HG02852 (cell line): ENCODE measurements around the gene PCBP3.
"Not testable (repeated sequence)": the region's sequence is repeated elsewhere in the genome, so short reads cannot be mapped to it uniquely, and the experiment has no call there.

Experiments
- ATAC-seq: cut with Tn5 transposase; IDR thresholded peaks from one replicate; pipeline ENCODE4 v1.9.1; 2021; ENCODE audit warnings: mild to moderate bottlenecking, moderate library complexity; ENCODE audit not compliant: unreplicated experiment

Gene PCBP3

DNA sequence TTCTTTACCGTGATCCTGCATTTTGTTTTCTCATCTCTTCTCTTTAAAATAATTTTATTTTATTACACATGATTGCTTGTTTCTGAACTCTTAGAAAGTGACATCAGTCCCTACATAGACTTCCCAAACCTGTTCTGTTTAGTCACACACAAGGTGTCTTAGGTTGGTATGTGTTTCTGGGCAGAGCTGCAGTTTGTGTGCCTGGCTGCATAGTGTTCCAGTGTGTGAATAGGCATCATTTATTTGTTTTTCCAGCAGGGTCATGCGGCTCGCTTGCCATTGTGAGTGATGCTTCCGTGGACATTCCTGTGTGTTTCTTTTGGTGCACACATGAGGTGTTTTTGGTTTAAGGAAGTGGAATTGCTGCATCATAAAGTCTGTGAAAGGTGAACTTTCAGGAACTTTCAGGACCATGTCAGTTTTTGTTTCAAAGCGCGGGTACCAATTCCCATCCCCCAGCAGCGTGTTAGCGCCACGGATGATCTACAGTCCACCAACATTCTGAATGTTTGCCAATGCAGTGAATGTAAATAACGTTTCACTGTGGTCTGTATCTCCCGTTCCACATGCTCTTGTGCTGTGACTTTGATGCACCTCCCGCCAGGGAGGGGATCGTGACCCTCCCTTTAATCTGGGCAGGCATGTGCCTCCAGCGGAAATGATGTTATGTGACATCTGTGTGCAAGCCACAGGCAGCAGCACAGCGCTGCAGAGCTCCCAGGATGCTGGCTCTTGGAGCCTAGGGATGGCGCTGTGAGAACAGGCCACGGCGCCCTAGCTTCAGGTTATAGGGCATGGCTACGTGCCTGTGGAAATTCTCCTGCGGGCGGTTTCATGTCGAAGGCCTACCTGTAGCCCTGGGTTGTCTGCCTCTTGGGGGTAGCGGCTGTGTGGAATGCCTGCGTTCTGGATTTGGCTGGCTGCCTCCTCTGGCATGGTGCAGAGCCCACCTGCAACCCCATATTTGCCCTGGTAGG, 193.5 kb downstream of the PCBP3 start:
- no peak for ATAC-seq

DNA sequence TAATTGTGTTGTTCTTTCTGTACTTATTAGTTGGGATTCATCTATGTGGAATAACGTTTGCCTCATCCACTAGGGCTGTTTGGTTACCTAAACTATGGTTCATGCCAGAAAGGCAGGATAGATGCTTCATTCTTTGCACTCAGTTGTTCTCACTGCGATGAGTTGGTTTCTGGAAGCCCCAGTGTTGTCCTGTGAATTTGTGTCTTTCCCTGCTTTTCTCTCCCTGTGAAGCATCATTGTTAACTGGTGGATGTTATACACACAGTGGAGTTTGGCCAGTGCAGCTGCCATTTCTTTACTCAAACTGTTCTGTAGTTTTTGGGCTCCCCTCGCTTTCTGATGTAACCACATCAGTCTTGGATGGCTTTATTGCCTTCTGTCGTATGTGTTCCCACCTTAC, 194.4 kb downstream of the PCBP3 start:
- ATAC-seq, result no peak

DNA sequence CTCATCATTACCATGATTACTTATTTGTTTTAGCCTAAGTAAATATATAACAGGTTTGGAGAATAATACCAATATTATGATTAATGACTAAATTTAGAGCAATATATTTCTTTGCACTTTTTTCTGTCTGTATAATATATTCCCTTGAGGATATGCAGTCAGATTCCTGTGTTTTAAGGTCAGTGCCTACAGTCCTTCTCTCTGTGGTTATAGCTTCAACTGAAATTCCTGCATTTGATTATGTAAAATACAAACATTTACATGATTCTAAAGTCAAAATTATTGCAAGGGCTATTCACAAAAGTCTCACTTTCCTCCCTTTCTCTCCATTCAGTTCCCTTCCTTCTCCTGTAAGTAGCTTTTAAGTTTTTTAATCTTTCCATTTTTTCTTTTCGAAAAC, 195.1 kb downstream of the PCBP3 start:
- no peak for ATAC-seq

DNA sequence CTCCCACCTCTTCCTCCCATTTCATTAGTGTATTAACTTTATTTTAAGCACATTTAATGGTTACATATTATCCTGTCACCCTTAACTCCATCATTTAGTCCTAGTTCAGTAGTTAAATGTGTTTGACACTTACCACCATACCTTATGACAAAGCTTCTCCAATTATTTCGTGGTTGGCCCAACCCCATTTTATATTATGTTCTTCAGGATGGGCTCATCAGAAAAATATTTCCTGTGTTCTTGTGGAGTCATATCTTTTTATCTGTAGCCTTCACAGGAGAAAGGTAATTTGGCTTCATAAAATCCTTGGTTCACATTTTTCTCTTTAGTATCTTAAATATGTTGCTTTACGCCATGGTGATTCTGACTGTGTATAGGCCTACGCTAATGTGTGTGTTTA, 195.7 kb downstream of the PCBP3 start:
- ATAC-seq, result no peak

GRCh38 chr21:45841033-45841432, 197.5 kb downstream of the PCBP3 start:
- no peak for ATAC-seq

GRCh38 chr21:45843426-45843825, 199.9 kb downstream of the PCBP3 start:
- no peak for ATAC-seq

- no peak for ATAC-seq
Observed at GRCh38 chr21:45844181-45844580, 200.7 kb downstream of the PCBP3 start.

- ATAC-seq, result no peak
Observed at GRCh38 chr21:45845063-45845769, 201.7 kb downstream of the PCBP3 start.

GRCh38 chr21:45845770-45846090, 202.2 kb downstream of the PCBP3 start:
- no peak for ATAC-seq

DNA sequence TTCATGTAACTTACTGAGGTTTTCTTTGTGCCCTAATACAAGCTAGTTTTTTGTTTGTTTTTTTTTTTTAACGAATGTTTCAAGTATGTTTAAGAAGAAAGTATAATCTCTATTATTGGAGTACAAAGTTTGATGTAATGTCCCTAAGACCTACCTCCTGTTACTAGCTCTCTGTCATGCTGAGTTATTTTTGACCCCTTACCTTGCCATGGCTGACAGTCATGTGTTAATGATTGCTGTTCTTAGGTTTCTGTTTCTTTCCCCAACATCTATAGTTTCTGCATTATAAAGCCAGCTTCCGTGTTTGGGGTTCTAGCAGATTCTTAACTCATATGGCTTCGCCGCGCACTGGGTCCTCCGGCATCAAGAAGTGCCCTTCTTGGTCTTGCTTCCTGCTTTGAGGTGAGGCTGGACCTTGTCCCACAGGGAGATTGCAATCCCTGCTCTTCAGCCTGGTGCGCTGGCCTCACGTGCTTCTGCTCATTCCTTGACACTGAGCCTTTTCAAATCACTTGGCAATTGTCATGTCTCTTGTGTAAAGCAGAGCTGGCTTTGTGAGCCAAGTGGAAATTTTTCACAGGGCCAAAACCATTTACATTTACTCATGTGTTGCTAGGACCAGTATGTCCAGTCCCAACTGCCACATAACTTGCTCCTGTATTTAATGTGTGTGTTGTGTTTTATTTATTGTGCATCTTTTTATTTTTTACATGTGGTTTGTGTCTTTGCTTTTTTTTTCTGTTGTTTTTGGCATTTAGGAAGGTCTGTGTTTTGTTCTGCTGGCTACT, 203.0 kb downstream of the PCBP3 start:
- ATAC-seq, result no peak

- ATAC-seq, result no peak
Observed at GRCh38 chr21:45847870-45848269, 204.3 kb downstream of the PCBP3 start.

DNA sequence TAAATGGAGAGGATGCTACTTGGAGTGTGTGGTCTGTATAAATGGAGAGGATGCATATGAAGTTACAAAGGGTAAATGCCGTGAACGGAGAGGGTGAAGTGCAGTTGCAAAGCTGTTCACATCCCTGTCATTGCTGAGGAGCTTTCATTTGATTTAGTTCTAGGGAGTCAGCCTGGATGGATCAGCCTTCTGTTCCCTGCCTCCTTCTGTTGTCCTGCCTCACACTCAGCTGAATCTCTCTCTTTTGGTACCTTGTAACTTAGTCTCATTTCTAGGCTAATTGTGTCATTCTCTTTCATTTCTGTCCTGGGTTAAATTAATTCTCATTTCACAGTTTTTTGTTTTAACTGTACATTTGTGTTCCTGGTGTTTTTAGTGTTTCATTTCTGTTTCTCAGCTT, 204.8 kb downstream of the PCBP3 start:
- ATAC-seq, result no peak

GRCh38 chr21:45848805-45849204, 205.3 kb downstream of the PCBP3 start:
- no peak for ATAC-seq

GRCh38 chr21:45849651-45850050, 206.1 kb downstream of the PCBP3 start:
- no peak for ATAC-seq

GRCh38 chr21:45850181-45850580, 206.7 kb downstream of the PCBP3 start:
- no peak for ATAC-seq

DNA sequence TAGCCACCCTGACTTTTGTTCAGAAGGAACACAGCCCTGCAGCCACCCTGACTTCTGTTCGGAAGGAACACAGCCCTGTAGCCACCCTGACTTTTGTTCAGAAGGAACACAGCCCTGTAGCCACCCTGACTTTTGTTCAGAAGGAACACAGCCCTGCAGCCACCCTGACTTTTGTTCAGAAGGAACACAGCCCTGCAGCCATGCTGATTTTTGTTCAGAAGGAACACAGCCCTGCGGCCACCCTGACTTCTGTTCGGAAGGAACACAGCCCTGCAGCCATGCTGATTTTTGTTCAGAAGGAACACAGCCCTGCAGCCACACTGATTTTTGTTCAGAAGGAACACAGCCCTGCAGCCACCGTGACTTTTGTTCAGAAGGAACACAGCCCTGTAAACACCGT, 208.9 kb downstream of the PCBP3 start:
- not testable (repeated sequence) for ATAC-seq

GRCh38 chr21:45852886-45853400, 209.4 kb downstream of the PCBP3 start:
- no peak for ATAC-seq

DNA sequence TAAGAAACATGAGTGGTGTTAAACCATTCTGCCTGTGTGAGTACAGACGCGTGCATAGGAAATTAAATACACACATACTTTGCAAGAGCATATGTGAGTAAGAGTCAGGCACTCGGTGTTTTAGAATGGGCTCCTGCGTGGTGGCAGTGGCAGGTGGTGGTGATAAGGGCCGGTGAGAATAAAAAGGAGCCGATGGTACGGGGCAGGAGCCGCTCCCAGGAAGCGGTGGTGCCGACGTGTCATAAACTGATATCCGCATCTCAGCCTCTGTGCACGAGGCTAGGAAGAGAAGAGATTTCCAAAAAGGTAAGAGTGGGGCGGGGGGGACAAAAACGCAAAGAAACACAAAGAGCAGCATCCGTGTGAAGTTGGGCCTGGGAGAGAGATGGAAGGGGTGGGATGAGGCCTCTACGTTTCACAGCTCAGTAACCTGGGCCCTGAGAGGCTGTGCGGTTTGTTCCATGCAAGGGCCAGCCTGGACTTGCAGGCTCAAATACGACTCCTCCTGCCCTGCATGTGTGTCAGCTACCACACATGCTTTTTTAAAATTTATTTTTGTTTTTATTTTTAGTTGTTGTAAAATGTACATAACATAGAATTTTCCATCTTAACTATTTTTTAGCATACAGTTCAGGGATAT, 210.3 kb downstream of the PCBP3 start:
- ATAC-seq, result no peak

DNA sequence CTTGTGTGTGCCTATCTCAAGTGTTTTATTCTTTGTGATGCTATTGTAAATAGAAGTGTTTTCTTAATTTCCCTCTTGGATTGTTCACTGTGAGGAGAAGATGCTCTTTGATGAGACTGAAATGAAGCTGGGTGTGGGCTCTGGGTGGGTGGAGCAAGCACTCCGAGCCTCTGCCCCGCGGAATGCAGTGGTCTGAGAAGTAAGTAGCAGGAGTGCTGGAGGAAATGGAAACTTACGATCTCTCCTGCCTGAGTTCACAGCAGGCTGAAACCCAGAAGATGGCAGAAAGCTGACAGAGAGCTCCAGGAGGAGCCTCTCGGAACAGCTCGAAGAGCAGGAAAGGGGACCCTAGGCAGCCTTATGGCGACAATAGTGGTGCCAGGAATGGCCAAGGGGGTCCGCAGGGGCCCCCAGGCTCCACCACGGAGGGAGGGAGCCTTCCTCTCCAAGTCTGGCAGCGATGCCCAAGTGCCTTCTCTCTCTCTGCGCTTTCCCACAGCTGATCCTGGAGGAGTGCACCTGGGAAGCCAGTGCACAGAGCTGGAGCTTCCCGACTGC, 211.2 kb downstream of the PCBP3 start:
- ATAC-seq, result no peak

DNA sequence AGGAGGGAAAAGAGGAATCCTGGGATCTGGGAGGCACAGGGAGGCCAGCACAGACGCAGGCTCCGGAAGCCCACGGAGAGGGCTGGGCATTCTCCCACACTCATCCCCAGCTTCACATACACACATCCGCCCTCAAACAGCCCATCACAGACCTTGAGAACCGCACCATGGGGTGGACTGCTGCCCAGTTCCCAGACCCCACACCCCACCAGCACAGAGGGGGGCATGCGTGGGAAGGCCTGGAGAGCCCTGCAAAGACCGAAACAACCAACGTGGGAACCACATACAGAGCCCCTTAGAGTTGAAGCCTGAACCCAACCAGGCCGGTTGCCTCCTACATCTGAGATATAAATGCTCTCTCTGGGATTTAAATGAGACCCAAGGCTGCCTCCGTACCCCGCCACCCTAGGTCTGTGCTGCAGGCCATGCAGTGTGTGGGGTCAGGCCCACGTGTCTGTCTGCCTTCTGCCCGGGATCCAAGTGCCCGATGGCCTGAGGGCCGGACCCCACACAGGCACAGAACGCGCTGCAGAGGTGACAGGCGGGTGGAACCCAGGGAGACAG, 211.8 kb downstream of the PCBP3 start:
- no peak for ATAC-seq
